HG03565 (cell line): Measurements from ENCODE around the gene RNF13.
"Not testable (repeated sequence)": the region's sequence is repeated elsewhere in the genome, so short reads cannot be mapped to it uniquely, and the experiment has no call there.

Experiments used
- ATAC-seq: cut with Tn5 transposase; IDR thresholded peaks from one replicate; pipeline ENCODE4 v1.9.1; 2021; ENCODE audit warnings: mild to moderate bottlenecking, moderate library complexity; ENCODE audit not compliant: unreplicated experiment

Gene RNF13

DNA sequence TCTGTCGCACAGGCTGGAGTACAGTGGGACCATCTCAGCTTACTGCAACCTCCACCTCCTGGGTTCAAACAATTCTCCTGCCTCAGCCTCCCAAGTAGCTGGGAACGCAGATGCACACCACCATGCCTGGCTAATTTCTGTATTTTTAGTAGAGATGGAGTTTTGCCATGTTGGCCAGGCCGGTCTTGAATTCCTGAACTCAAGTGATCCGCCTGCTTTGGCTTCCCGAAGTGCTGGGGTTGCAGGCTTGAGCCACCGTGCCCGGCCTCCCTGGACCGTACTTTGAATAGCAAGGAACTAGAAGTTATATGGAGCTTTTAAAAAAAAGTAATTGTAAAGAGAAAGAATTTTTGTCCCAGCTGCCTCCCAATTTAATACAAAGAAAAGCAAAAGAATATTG, 12.3 kb upstream of the RNF13 start:
- ATAC-seq, result no peak

GRCh38 chr3:149801195-149801594, 11.8 kb upstream of the RNF13 start:
- ATAC-seq, result no peak

DNA sequence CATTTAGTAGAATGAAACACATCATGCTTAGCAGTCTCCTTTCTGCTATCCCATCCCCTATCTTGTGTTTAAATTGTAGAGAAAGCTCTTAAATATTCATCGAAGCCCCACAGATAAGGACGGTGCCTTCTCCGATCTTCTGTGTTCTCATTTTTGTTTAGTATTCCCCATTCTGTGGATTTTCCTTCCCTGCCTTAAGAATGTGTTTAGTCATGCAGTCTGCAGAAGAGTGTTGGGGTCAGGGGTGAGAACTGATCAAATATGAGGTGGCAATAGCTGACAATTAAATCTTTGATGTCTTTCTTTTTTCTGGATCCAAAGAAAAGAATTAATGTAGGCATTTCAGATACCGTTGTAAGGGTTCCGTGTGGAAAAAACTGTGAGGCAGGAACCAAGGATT, 11.4 kb upstream of the RNF13 start:
- no peak for ATAC-seq

- ATAC-seq, result no peak
These were observed 6.7 kb upstream of the RNF13 start for GRCh38 chr3:149806171-149806778.

DNA sequence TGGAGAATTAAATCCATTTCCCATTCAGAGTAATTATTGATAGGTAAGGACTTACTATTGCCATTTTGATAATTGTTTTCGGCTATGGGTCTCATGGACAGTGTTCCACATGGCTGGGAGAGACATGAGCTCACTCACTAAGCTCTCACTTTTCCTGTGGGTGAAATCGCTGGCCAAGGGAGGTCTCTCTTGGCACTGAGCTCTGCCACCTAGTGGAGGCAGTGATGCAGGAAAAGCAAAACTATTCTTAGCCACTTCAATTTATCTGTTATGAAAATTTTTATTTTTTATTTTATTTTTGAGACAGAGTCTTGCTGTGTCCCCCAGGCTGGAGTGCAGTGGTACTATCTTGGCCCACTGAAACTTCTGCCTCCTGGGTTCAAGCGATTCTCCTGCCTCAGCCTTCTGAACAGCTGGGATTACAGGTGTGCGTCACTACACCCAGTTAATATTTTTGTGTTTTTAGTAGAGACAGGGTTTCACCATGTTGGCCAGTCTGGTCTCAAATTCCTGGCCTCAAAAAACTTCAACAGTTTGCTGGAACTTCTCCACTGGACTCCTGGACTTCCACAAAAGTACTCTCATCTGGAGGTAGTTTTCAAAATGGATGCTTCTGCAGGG, 4.7 kb upstream of the RNF13 start:
- ATAC-seq, result no peak

DNA sequence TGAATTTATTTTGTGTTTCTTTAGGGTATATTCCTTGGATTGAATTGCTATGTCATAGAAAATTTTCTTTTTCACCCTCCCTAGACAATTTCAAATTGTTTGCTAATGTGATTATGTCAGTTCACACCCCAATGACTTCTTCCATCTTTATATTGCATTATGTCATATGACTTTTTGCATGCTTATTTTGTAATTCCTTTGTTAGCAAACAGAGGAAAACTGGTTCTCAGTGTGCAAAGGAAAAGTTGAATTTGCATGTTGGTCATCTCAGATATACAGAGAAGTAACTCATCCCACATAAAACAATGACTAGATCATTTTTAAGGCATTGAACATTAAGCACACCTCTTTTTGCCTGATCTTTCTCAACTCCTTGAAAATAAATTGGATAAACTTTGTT, 3.3 kb upstream of the RNF13 start:
- ATAC-seq, result no peak

DNA sequence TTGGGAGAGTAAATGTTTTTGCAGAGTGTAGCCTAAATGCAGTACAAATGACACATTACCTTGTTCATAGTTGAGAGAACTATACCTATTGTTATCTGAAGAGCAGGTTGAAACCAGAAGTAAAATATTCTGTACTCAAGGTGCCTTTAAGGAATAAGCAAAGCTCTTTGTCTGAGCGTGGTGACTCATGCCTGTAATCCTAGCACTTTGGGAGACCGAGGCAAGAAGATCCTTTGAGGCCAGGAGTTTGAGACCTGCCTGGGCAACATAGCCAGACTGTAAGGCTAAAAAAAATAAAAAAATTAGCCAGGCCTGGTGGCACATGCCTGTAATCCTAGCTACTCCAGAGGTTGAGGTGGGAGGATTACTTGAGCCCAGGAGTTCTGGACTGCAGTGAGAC, 2.2 kb upstream of the RNF13 start:
- no peak for ATAC-seq

GRCh38 chr3:149812165-149812605, 830 bp upstream of the RNF13 start:
- no peak for ATAC-seq

- ATAC-seq, result peak; percentile 6
These were observed 609 bp downstream of the RNF13 start for GRCh38 chr3:149813367-149814281.

DNA sequence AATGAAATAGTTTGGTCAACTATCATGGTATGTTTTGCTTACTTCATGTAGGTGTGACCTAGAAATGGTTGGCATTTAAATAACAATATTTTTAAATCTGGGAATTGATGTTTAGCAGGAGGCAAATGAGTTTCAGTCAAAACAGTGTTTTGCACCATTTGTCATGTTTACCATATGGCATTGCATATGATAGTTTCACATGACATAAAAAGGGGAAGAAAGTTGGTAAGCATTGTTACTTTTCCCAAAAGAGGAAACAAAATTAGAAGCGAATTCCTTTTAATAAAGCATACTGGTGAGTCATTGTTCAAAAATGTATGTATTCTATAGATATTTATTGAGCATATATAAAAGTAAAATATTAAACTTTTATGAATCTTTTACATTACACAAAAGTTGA, 2.3 kb downstream of the RNF13 start:
- ATAC-seq, result no peak

- ATAC-seq, result no peak
These were observed 2.7 kb downstream of the RNF13 start for GRCh38 chr3:149815728-149816127.

- no peak for ATAC-seq
These were observed 3.3 kb downstream of the RNF13 start for GRCh38 chr3:149816311-149816710.

GRCh38 chr3:149816986-149817385, 4.0 kb downstream of the RNF13 start:
- ATAC-seq, result no peak

DNA sequence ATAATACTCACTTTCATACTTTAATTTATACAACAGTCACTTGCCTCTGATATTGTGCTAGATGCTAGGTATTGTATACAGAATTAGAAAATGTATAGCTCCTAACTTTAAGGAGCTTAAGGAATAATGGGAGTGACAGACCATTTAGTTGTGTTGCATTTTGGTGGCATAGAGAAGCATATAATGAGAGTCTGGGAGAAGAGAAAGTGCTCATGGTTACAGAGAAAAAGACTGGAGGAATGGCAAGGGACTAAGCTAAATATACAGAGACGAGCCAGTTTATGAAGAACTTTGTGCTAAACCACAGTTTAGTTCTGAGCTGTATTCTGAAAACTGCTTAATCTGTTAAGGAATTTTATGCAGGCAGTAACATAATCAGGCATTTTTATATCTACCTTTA, 6.4 kb downstream of the RNF13 start:
- no peak for ATAC-seq

DNA sequence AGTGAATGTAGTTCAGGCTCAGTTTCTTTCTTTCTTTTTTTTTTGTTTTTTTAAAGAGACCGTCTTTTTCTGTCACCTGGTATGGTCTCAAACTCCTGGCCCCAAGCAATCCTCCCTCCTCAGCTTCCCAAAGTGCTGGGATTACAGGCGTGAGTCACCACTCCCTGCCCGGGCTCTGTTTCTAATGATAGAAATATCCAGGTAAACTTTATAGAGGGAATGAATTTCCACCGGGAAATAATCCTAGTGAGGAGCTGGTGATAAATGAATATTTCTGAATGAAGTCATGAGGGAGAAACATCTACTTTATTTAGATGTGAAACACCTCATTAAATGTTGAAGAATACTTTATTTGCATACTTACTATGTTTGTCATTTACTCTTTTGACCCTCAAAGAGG, 7.2 kb downstream of the RNF13 start:
- ATAC-seq, result no peak

GRCh38 chr3:149826636-149827035, 13.6 kb downstream of the RNF13 start:
- ATAC-seq, result no peak

DNA sequence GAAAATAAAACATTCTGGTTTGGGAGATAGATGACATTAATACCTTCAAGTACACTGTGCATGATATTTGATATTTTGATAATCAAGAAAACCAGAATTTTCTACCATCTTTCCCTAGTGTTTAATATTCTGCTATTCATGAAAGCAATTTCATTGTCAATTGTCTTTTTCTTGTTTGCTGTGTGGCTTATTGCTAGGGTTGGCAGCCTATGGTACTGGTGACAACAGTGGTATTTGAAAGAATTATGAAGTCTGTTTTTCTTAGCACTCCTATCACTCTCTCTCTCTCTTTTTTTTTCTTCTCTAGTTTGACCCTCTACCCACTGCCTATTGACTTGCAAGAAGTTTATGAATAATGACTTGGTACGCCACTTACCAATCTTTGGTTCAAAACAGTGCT, 15.4 kb downstream of the RNF13 start:
- no peak for ATAC-seq

- ATAC-seq, result not testable (repeated sequence)
These were observed 16.6 kb downstream of the RNF13 start for GRCh38 chr3:149829631-149830030.

DNA sequence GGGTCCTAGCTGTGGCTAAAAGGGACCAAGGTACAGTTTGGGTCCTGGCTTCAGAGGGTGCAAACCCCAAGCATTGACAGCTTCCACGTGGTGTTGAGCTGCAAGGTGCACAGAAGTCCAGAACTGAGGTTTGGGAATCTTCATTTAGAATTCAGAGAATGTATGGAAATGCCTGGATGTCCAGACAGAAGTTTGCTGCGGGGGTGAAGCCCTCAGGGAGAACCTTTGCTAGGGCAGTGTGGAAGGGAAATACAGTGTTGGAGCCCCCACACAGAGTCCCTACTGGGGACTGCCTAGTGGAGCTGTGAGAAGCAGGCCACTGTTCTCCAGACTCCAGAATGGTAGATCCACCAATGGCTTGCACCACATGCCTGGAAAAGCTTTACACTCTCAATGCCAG, 17.9 kb downstream of the RNF13 start:
- ATAC-seq, result no peak

- no peak for ATAC-seq
These were observed 18.3 kb downstream of the RNF13 start for GRCh38 chr3:149831321-149831720.

DNA sequence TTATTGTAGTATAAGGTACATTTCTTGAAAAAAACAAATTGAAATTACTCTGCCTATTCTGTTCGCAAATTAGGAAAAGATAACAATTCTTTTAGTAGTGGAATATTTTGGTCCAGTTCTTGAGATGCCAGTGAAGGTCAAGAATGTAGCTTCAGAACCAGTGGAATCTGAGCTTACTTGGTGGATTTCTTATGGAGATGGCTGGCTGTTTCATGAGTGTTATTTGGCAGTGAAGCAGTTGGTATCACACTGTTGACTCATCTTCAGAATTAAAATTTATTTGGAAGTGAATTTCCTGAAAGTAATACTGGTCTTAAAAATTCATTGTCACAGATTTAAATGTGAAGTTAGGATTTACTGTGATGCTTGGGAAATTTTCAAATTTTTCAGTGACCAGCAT, 19.1 kb downstream of the RNF13 start:
- ATAC-seq, result no peak

- ATAC-seq, result no peak
These were observed 20.2 kb downstream of the RNF13 start for GRCh38 chr3:149833241-149833640.
